Measurements from ENCODE around the gene UGT1A9. TPM values are rescaled to one million over a fixed set of nuclear protein-coding genes. Genes with fewer than 3 reads are reported as not detected.

Gene UGT1A9
- total RNA-seq, 4 donors from 2014 or later: not detected

DNA sequence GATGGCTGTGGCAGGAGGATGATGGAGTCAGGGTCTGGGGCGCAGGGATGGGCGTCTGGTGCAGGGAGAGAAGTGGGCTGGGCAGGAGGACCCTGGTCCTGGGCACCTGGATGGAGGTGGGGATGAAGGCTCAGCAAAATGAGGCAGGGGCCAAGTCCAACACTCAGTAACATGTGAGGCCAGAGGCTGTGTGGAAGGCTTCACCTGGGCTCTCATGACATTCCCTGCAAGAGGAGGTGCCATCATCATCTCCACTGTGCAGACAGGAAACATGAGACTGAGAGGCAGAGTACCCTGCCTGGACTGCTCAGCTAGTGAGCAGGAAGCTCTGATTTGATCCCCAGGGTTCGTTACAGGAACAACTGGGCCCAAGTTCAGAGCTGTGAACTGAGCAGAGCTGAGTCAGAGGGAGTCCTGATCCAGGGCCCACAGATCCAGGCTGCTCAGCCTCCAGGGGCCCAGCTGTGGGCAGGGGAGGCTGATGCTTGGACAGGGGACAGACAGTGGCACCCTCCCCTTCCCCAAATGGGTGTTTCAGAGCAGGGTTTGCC is 145.7 kb downstream of the UGT1A9 start:
- ATAC-seq (ENCODE audit: low FRiP score) (no peak), DNase-seq (ENCODE audit: low spot score) (peak; percentile 8)

DNA sequence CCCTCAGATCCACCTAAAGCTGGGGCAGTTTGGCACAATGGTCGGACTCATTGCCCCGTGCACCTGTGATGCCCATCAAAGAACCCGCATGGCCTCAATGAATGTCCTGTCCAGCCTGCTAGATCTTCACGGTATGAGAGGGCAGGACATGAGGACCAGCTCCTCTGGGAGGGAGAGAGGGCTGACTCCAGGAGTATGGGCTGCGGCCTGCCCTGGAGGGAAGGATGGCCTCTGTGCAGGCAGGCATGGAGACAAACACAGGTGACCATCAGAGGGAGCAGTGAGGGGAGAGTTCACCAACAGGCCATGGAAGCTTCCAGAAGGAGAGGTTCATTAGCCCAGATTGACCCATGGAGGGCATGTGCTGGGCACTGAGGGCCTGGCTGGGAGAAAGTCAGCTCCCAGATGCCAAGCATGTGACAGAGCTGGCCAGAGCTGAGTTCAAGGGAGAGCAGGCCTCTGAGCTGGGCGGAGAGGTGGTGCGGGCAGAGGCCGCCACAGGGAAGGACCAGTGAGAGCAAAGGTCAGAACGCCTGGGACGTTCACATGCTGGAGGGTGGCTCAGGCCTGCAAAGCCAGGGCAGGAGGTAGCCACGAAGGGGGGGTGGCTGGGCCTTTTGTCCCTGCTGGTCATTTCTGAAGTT is 146.4 kb downstream of the UGT1A9 start:
- DNase-seq (ENCODE audit: low spot score) (no peak), ATAC-seq (ENCODE audit: low FRiP score) (no peak)
- no peak for TF ChIP-seq CTCF (IDR thresholded peaks at IDR 0.05)

More for the DNA sequence above, 145.7 kb downstream of the UGT1A9 start:
- TF ChIP-seq CTCF (IDR thresholded peaks at IDR 0.05): no peak

DNA sequence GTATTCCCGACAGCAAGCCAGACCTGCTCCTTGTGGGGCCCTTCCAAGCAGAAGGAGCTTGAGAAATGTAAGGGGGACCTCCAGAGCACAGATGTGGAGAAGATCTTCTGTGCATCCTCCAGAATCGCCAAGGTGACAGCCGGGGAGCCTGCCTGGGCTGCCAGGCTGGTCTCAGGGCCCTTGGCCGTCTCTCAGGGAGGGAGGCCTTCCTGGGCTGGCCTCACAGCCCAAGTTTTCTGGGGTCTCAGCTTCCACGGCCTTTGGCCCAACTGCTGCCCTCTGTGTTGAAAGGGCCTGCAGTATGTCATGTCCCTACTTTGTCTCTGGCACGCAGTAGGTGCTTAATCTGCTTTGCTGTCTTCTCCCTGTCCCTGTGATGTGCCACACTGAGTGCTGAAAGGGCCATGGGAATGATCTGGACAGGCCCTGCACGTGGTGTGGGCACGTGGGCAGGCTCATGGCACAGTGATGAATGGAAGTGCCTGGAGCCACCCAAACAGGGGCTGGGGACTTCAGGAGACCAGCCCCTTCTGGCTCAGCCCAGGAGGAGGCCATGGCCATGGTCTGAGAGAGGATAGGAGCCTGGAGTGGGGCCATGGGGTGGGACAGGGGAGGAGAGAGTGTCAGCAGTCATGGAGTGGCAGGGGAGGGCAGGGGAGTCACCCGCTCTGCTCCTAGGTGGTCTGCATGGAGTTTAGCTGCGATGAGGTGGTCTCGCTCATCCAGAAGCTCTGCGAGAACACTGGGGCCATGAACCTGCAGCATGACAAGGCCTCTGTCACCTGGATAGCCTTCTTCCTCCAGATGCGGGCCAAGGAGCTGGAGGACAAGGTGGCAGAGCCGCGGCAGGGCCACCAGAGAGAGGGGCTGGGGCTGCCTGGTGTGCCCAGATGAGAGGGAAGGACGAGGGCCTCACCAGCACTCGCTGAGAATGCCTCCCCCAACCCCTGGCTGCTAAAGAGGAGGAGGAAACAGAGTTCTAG is 147.2 kb downstream of the UGT1A9 start:
- no peak for TF ChIP-seq CTCF (IDR thresholded peaks at IDR 0.05)
- ATAC-seq (ENCODE audit: low FRiP score) (no peak), DNase-seq (ENCODE audit: low spot score) (no peak)

DNA sequence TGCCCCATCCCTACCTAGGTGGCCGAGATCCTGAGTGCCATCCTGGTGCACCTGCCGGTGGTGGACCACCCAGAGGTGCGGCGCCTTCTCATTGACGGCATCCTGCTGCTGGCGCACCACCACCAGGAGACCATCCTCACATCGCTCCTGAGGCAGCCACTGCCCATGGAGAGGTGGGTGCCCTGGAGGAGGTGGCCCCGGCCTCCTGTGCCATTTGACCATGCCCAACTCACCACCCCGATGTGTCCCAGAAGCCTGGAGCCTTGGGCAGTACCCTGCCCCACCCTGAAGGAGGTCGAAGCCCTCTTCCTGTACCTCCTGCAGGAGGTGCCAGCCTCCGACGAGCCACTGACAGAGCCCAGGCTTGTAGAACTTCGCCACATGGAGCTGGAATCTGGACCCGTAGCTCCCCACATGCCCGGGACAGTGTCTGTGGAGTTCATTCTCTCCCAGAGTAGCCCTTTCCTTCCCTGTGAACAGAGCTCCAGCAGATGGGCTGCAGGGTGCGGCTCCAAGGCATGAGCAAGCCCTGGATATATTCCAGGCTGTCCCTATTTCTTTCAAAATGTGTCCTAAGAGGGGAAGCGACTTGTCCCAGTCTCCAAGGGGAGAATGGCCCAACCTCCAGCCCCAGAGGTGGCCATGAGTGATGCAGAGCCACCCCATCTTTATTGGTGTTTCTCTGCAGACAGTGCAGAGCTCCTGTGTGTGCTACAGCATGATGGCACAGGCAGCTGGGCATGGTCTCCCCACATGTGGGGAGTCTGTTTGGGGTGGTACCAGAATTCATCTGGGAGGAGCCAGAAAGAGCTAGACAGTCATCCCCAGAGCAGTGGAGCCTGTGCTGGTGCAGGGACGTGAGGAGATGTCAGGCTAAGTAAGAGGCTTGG is 148.4 kb downstream of the UGT1A9 start:
- no peak for ATAC-seq (ENCODE audit: low FRiP score)
- DNase-seq (ENCODE audit: low spot score): no peak
- no peak for TF ChIP-seq CTCF (IDR thresholded peaks at IDR 0.05)

DNA sequence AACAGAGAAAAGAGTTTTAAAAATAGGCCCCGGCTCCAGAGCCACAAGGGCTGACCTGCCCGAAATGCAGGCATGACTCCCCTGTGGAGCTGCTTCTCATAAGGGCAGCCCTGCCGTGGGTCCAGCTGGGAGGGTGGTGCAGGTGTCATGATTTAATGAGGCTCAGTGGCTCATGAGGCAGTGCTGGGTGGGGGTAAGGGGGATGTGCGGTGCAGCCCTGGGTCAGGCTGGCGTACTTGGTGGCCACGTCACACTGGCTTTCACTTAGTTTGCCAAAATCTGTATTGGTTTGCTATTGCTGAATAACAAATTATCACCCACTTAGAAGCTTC is 149.0 kb downstream of the UGT1A9 start:
- no peak for ATAC-seq (ENCODE audit: low FRiP score)
- no peak for DNase-seq (ENCODE audit: low spot score)
- TF ChIP-seq CTCF (IDR thresholded peaks at IDR 0.05): no peak

- TF ChIP-seq CTCF (IDR thresholded peaks at IDR 0.05): no peak
- no peak for ATAC-seq (ENCODE audit: low FRiP score)
- no peak for DNase-seq (ENCODE audit: low spot score)
Measured at GRCh38 chr2:233821196-233821595, 149.5 kb downstream of the UGT1A9 start.

Measured in omental fat pad (tissue), 4 donors.